Heart left ventricle (tissue), 16 donors: ENCODE data around the gene FKBP15. TPM values are rescaled to one million over a fixed set of nuclear protein-coding genes. Genes with fewer than 3 reads are reported as not detected.

Experiments
- ATAC-seq, 4 donors: fragments of 200-7000 bp; cut with Tn5 transposase; one replicate each; pipeline ENCODE4 v1.9.1; 2020 to 2022; ENCODE audit warnings: moderate library complexity in 4 of 4, mild to moderate bottlenecking in 3 of 4, moderate number of reproducible peaks in 1 of 4
- DNase-seq, 5 donors: peaks; one replicate each; pipeline ENCODE4 v3.0.0-alpha.2; 2020
- H3K27ac ChIP-seq, 12 donors: fragments of 200-600 bp; sonication (generic) in 4 of 12; one replicate each; pipeline versions ENCODE4 v1.5.0 to v1.8.0; 2016 to 2022; ENCODE audit warnings: mild to moderate bottlenecking in 2 of 12
- H3K27me3 ChIP-seq, 9 donors: fragments of 200-600 bp; sonication (generic) in 2 of 9; one replicate each; pipeline versions ENCODE4 v1.5.1 to v1.8.0; 2016 to 2022; ENCODE audit warnings: mild to moderate bottlenecking in 3 of 9
- H3K36me3 ChIP-seq, 9 donors: fragments of 200-600 bp; sonication (generic) in 2 of 9; one replicate each; pipeline versions ENCODE4 v1.5.0 to v1.8.0; 2018 to 2022; ENCODE audit warnings: mild to moderate bottlenecking in 2 of 9
- H3K4me1 ChIP-seq, 12 donors: fragments of 200-600 bp; sonication (generic) in 4 of 12; one replicate each; pipeline versions ENCODE4 v1.5.0 to v1.8.0; 2016 to 2022; ENCODE audit warnings: mild to moderate bottlenecking in 3 of 12
- H3K4me3 ChIP-seq, 12 donors: fragments of 200-600 bp; sonication (generic) in 4 of 12; one replicate each; pipeline versions ENCODE4 v1.5.0 to v1.8.0; 2017 to 2022; ENCODE audit warnings: mild to moderate bottlenecking in 9 of 12, moderate library complexity in 4 of 12
- H3K9me3 ChIP-seq, 12 donors: fragments of 200-600 bp; sonication (generic) in 4 of 12; one replicate each; pipeline versions ENCODE4 v1.5.0 to v1.8.0; 2016 to 2022; ENCODE audit warnings: mild to moderate bottlenecking in 1 of 12
- CTCF ChIP-seq, 12 donors: fragments of 200-600 bp; sonication (generic) in 4 of 12; IDR thresholded peaks; one replicate each; pipeline versions ENCODE4 v1.5.0 to v1.8.0; 2018 to 2022; ENCODE audit warnings: antibody characterized with exemption in 12 of 12, mild to moderate bottlenecking in 5 of 12
- POLR2A ChIP-seq, 2 donors: fragments of 450-650 bp; IDR thresholded peaks; one replicate each; pipeline ENCODE4 v1.6.1; 2017; ENCODE audit warnings: antibody characterized with exemption in 2 of 2, mild to moderate bottlenecking in 2 of 2, moderate library complexity in 2 of 2
- WGBS, 4 donors: extraction: QIAGEN DNeasy Blood & Tissue Kit in 2 of 4; methylation state at CpG; one replicate each; pipeline versions ENCODE4 v1.1.5 to v1.1.7; 2013 to 2018; 5-methylcytosine and 5-hydroxymethylcytosine counted together
- intact Hi-C, 10 donors: fragments of 100-400 bp; cut with DNase I; formaldehyde crosslinking; loops; one replicate each; pipeline versions ENCODE4 v1.11.1 to v1.14.2; 2022
- polyA plus RNA-seq, 2 donors: library from polyadenylated mRNA; stranded (reverse); fragments of 200-250 nt; gene quantifications; one replicate each; pipeline ENCODE4 v1.2.3, GENCODE V29; 2013
- total RNA-seq, 9 donors: library from RNA; depleted of rRNA in 2 of 9; stranded (reverse); fragments of >200 nt in 2 of 9; fragmentation: NEBNext Ultra II Directional in 3 of 9; extraction: Animal tissue kit (Norgen Biotek cat#: 25700) in 3 of 9; gene quantifications; one replicate each; pipeline versions ENCODE4 v1.1.0 to v1.2.4, GENCODE V29; 2016 to 2023
- donor health status: ischemic (EF 13 %, LVEDD 7.1; RV severe dilation, severe dysfunction).
- donor health status: healthy with polysubstance abuse.
- donor health status: DM: no; HTN: yes; CAD: no.
- donor health status: DM: no; HTN: no; CAD: no.
- donor health status: ischemic (EF 25% LVEDD 6.9; RV normal size, moderate dysfunction).
- donor health status: ischemic (EF 25% LVEDD 5.7; RV mildly dilated, moderate dysfunction).
- donor health status: healthy.
- donor health status: DM: yes; HTN: yes; CAD: no.
- donor health status: ischemic (EF 35%, LVEDD 5.7; RV mildly dilated, moderate dysfunction).
- donor health status: nonischemic (EF 11% LVEDD 7.7; RV severe dilation, severe dysfunction).
- donor health status: DM: yes; HTN: yes; CAD: no.
- donor health status: PGD.
- donor health status: ischemic (EF 29% LVEDD 5.4; RV normal size, mild dysfunction).
- donor health status: nonischemic (EF 23%, LVEDD 6.1; RV moderate dilation, normal function).

FKBP15 gene
- total and polyA plus RNA-seq, 11 donors, result 9.9 to 45.5 (median 18.3) TPM

DNA sequence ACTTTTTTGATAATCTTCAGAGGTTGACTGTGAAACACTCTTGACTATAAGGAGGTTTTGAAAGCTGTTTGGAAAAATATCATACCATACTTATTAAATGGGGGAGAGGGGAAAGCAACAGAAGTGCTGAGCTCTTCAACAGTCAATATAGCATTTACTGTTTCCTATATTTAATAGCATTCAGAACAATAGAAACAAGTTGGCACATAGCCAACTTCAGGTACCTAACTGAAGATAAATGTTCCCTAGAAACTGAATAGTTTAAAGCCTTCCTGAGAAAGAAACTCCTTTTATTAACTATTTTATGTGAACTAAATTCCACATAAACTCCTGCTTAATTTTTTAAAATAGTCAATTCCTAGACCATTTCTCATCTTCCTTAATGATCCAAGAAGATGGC lies 26.6 kb upstream of the FKBP15 start:
- peaks cover 0 to 8% (median 0%) of the 10 kb centered on the region in 12 donors for H3K4me1 ChIP-seq
- no peaks in the 10 kb centered on the region for H3K27me3 ChIP-seq
- intact Hi-C loops, result no loop called here
- DNase-seq (no peak), ATAC-seq (no peak)
- H3K4me3 ChIP-seq, result no peak overlapping the region
- peaks cover 0 to 3% (median 0%) of the 10 kb centered on the region in 12 donors for H3K9me3 ChIP-seq
- no peaks in the 10 kb centered on the region for H3K36me3 ChIP-seq
- TF ChIP-seq POLR2A (IDR thresholded peaks at IDR 0.05), result no peak
- TF ChIP-seq CTCF (IDR thresholded peaks at IDR 0.05), result no peak
- H3K27ac ChIP-seq, result no peak overlapping the region

DNA sequence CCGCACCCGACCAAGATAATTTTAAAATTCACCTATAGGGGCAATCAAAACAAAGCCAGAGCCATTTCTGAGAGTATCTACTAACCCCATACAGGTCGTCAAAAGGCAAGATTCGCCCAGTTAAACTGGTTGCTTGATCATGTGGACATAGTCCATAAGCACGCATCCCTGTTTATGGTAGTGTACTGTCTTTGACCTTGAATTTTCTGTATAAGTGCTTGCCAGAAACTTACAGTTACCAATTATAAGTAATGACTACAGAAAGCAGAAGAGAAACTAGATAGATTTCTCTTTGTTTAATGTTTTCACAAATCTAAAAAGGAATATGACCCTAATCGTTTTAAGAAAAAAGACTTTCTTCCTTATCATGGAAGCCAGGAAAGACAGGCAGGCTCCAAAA lies 25.9 kb upstream of the FKBP15 start:
- 84 to 88% (median 88%) methylated on average over 6 of the region's 6 CpGs for WGBS, 4 donors
- peaks cover 0 to 8% (median 0%) of the 10 kb centered on the region in 12 donors for H3K4me1 ChIP-seq
- H3K9me3 ChIP-seq, result peaks cover 0 to 3% (median 0%) of the 10 kb centered on the region in 12 donors
- TF ChIP-seq POLR2A (IDR thresholded peaks at IDR 0.05) (no peak), CTCF (IDR thresholded peaks at IDR 0.05) (no peak)
- H3K27me3 ChIP-seq, result no peaks in the 10 kb centered on the region
- no peak overlapping the region for H3K27ac ChIP-seq
- H3K36me3 ChIP-seq, result no peaks in the 10 kb centered on the region
- ATAC-seq (no peak), DNase-seq (no peak)
- no peak overlapping the region for H3K4me3 ChIP-seq
- intact Hi-C loops, result no loop called here

- 90 to 91% (median 91%) methylated on average over 4 of the region's 4 CpGs for WGBS, 4 donors
- ATAC-seq (no peak), DNase-seq (no peak)
- no peaks in the 10 kb centered on the region for H3K36me3 ChIP-seq
- no peak for TF ChIP-seq POLR2A (IDR thresholded peaks at IDR 0.05)
- no peak for TF ChIP-seq CTCF (IDR thresholded peaks at IDR 0.05)
- H3K27me3 ChIP-seq, result no peaks in the 10 kb centered on the region
- H3K9me3 ChIP-seq, result peaks cover 0 to 3% (median 0%) of the 10 kb centered on the region in 12 donors
- H3K4me3 ChIP-seq, result no peak overlapping the region
- intact Hi-C loops, result no loop called here
- H3K27ac ChIP-seq, result no peak overlapping the region
- H3K4me1 ChIP-seq, result peaks cover 0 to 8% (median 0%) of the 10 kb centered on the region in 12 donors
Observed at GRCh38 chr9:113245894-113246293, 24.8 kb upstream of the FKBP15 start.

DNA sequence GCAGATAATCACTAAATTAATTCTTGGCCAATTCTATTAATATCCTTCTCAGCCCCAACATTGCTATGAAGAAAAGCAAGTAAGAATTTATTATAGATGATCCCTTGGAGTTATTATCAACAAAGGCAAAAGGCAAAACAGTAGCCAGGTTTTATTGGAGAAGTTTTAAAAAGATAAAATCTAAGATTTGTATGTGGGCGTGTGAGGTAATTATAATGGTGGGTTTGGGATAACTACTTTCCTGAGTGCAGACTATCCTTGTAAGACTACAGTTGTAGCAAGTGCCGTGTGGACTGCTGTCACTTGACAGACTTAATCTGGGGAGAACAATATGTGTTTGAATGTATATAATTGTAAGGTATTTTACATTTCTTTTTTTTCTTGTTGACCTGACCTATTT lies 23.5 kb upstream of the FKBP15 start:
- no peak overlapping the region for H3K4me3 ChIP-seq
- intact Hi-C loops, result no loop called here
- no peak overlapping the region for H3K27ac ChIP-seq
- no peak for TF ChIP-seq POLR2A (IDR thresholded peaks at IDR 0.05)
- no peak for TF ChIP-seq CTCF (IDR thresholded peaks at IDR 0.05)
- 77 to 91% (median 84%) methylated on average over 2 of the region's 2 CpGs for WGBS, 4 donors
- no peak for DNase-seq
- peaks cover 0 to 12% (median 0%) of the 10 kb centered on the region in 12 donors for H3K4me1 ChIP-seq
- ATAC-seq, result no peak
- H3K36me3 ChIP-seq, result no peaks in the 10 kb centered on the region
- H3K9me3 ChIP-seq, result no peaks in the 10 kb centered on the region
- no peaks in the 10 kb centered on the region for H3K27me3 ChIP-seq
